H1 (cell line): ENCODE measurements around the gene CELSR1. TPM values are rescaled to one million over a fixed set of nuclear protein-coding genes. Genes with fewer than 3 reads are reported as not detected.

ENCODE experiments used
- CHD1 ChIP-seq: IDR thresholded peaks from 2 replicates; pipeline ENCODE4 v1.6.1; 2012; ENCODE audit warnings: low read depth, low read length, improper control_type of control experiment
- CHD2 ChIP-seq: IDR thresholded peaks from 2 replicates; pipeline ENCODE4 v1.6.1; 2012; ENCODE audit warnings: low read length, improper control_type of control experiment
- CREB1 ChIP-seq: IDR thresholded peaks from 2 replicates; pipeline ENCODE4 v1.6.1; 2012; ENCODE audit warnings: inconsistent platforms
- CTBP2 ChIP-seq: IDR thresholded peaks from 2 replicates; pipeline ENCODE4 v1.7.0; 2011; ENCODE audit warnings: borderline replicate concordance, mild to moderate bottlenecking, moderate library complexity, mixed read lengths, low read length; ENCODE audit not compliant: insufficient read depth, insufficient read length
- KDM4A ChIP-seq: IDR thresholded peaks from one replicate; pipeline ENCODE4 v1.7.1; 2012; ENCODE audit warnings: low read depth, mild to moderate bottlenecking, moderate library complexity, low read length, inconsistent platforms; ENCODE audit not compliant: severe bottlenecking
- RBBP5 ChIP-seq: IDR thresholded peaks from 2 replicates; pipeline ENCODE4 v1.7.1; 2012; ENCODE audit warnings: low read depth, mild to moderate bottlenecking, inconsistent platforms, low read length, moderate library complexity, borderline replicate concordance
- SIRT6 ChIP-seq: IDR thresholded peaks from one replicate; pipeline ENCODE4 v1.7.1; 2012; ENCODE audit warnings: low read length, inconsistent platforms
- SP1 ChIP-seq: IDR thresholded peaks from 2 replicates; pipeline ENCODE4 v1.6.1; 2011; ENCODE audit warnings: low read depth, low read length
- TBP ChIP-seq: IDR thresholded peaks from 2 replicates; pipeline ENCODE4 v1.6.1; 2011; ENCODE audit warnings: low read depth, low read length, improper control_type of control experiment
- polyA plus RNA-seq, 7 experiments: library from polyadenylated mRNA; depleted of rRNA in 3 of 7; stranded (reverse) in 5 of 7; unstranded in 2 of 7; fragments of >200 nt in 5 of 7; fragments of 200-250 nt in 2 of 7; gene quantifications; 1 replicate in 5 of 7; 2 replicates in 1 of 7; 4 replicates in 1 of 7; pipeline versions ENCODE4 v1.2.1 to v1.2.3, GENCODE V29; 2011 to 2013; ENCODE audit warnings: missing spikeins in 2 of 7, mixed read lengths in 2 of 7
- total RNA-seq: library from RNA; stranded (reverse); fragmentation: NEBNext Ultra II Directional; extraction: Animal tissue kit (Norgen Biotek cat#: 25700); gene quantifications from 2 replicates; pipeline ENCODE4 v1.2.1, GENCODE V29; 2021
- TF ChIP-seq, protein P1 (sequence below), 3 experiments: IDR thresholded peaks; 1 replicate in 2 of 3; 2 replicates in 1 of 3; pipeline versions ENCODE4 v1.5.1 to v1.6.1; 2011; ENCODE audit warnings: low read length in 3 of 3, mild to moderate bottlenecking in 3 of 3, inconsistent platforms in 2 of 3, low read depth in 1 of 3, moderate library complexity in 1 of 3; ENCODE audit not compliant: insufficient read depth in 1 of 3; ENCODE audit errors: control extremely low read depth in 1 of 3
- TF ChIP-seq, protein P2 (sequence below): IDR thresholded peaks from 2 replicates; pipeline ENCODE4 v1.6.1; 2012; ENCODE audit warnings: inconsistent platforms
- TF ChIP-seq, protein P3 (sequence below): IDR thresholded peaks from 2 replicates; pipeline ENCODE4 v1.6.1; 2012; ENCODE audit warnings: low read length, inconsistent platforms

The CELSR1 gene
- total and polyA plus RNA-seq, 2 of the 8 experiments (the other 6 are each of a cell fraction or from before 2014, with no cell fraction given), result 9.0 to 12.4 TPM

DNA sequence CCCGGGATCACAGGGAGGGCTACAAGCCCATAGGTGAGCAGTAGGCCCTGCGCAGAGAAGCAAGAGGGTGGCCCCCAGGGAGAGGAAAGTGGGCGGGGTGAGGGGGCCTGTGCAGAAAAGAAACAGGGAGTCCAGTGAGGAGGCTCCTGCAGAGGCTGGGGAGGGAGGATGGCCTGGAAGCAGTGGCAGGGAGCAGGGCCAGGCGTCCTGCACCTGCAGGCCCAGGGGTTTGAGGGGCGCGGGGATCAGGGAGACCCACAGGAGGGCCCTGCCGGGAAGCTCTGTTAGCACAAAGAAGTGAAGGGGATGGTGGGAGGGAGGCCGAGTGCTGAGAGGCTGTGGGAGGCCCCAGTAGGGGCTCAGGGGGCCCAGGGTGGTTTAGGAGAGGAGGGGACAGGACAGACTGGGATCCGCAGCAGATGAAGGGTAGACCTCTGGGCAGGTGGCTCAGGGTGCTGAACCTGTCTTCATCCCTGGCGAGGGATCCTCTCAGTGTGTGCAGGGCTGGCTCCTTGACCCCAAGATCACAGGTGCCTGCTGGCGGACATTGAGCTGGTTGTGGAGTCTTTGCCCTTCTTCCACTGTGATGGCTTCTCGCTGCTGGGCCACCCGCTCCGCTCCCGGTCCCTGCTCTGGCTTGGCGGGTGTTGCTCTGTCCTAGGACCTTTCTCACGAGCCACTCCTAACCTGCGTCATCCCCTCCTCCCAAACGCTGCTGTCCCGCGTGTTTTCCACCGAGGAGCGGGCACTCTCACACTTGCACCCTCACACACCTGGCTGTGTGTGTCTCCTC is 31.8 kb upstream of the CELSR1 start (continued):
- TF ChIP-seq, protein P1, sequence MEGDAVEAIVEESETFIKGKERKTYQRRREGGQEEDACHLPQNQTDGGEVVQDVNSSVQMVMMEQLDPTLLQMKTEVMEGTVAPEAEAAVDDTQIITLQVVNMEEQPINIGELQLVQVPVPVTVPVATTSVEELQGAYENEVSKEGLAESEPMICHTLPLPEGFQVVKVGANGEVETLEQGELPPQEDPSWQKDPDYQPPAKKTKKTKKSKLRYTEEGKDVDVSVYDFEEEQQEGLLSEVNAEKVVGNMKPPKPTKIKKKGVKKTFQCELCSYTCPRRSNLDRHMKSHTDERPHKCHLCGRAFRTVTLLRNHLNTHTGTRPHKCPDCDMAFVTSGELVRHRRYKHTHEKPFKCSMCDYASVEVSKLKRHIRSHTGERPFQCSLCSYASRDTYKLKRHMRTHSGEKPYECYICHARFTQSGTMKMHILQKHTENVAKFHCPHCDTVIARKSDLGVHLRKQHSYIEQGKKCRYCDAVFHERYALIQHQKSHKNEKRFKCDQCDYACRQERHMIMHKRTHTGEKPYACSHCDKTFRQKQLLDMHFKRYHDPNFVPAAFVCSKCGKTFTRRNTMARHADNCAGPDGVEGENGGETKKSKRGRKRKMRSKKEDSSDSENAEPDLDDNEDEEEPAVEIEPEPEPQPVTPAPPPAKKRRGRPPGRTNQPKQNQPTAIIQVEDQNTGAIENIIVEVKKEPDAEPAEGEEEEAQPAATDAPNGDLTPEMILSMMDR (IDR thresholded peaks at IDR 0.05; ENCODE audit: control extremely low read depth in 1 of 3, insufficient read depth in 1 of 3, low read depth in 1 of 3, low read length in 3 of 3), result no peak
- TF ChIP-seq SP1, result no peak
- TF ChIP-seq, protein P2, sequence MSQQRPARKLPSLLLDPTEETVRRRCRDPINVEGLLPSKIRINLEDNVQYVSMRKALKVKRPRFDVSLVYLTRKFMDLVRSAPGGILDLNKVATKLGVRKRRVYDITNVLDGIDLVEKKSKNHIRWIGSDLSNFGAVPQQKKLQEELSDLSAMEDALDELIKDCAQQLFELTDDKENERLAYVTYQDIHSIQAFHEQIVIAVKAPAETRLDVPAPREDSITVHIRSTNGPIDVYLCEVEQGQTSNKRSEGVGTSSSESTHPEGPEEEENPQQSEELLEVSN, result no peak
- TF ChIP-seq CHD1, result no peak
- TF ChIP-seq RBBP5, result no peak
- TF ChIP-seq, protein P3, sequence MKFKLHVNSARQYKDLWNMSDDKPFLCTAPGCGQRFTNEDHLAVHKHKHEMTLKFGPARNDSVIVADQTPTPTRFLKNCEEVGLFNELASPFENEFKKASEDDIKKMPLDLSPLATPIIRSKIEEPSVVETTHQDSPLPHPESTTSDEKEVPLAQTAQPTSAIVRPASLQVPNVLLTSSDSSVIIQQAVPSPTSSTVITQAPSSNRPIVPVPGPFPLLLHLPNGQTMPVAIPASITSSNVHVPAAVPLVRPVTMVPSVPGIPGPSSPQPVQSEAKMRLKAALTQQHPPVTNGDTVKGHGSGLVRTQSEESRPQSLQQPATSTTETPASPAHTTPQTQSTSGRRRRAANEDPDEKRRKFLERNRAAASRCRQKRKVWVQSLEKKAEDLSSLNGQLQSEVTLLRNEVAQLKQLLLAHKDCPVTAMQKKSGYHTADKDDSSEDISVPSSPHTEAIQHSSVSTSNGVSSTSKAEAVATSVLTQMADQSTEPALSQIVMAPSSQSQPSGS, result no peak
- no peak for TF ChIP-seq SIRT6
- TF ChIP-seq CTBP2, result no peak
- no peak for TF ChIP-seq KDM4A
- TF ChIP-seq CREB1, result no peak
- TF ChIP-seq CHD2, result no peak
- no peak for TF ChIP-seq TBP
